SW480 (cell line): Measurements from ENCODE around the gene ZAR1L.
A peak's percentile ranks its signal among the peaks of the same experiment; 100 is the strongest.

ENCODE experiments used
- DNase-seq: peaks from one replicate; pipeline ENCODE4 v3.0.0-alpha.2; 2016; ENCODE audit warnings: low spot score

Gene ZAR1L

GRCh38 chr13:32300920-32301319 is 14.2 kb downstream of the ZAR1L start:
- no peak for DNase-seq

GRCh38 chr13:32300406-32300805 is 14.8 kb downstream of the ZAR1L start:
- no peak for DNase-seq

DNA sequence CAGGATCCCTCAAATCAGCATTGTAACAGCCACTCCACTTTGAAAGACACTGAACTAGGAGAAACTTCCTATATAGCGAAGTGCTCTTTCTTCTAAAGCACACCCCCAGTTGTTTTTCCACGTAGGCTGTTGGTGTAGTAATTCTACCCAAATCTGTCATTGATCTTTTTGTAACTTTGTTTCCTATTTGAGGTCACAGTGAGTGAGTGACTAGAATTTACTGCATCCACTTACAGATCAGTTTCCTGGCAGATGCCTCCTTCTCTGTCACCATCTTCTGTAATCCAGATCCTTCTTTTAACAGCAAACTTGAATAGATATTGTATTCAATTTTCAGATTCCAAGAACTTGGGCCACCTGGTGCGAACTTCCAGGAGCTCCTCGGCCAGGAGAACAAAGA is 15.3 kb downstream of the ZAR1L start:
- no peak for DNase-seq

DNA sequence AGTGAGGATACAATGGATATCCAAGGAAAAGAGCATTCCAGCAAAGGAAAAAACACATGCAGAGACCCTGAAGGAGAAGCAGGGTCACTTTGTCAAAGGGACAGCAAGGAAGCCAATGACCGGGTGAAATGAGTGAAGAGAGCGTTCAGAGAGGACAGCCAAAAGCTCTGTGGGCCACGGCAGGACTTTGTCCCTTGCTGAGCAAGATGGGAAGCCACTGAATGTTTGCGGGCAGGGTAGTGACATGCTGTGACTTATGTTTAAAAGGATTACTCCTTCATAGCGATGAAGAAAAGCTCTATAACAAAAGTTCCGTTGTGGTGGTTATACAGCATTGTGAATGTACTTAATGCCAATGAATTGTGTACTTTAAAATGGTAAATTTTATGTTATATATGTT is 16.5 kb downstream of the ZAR1L start:
- no peak for DNase-seq

DNA sequence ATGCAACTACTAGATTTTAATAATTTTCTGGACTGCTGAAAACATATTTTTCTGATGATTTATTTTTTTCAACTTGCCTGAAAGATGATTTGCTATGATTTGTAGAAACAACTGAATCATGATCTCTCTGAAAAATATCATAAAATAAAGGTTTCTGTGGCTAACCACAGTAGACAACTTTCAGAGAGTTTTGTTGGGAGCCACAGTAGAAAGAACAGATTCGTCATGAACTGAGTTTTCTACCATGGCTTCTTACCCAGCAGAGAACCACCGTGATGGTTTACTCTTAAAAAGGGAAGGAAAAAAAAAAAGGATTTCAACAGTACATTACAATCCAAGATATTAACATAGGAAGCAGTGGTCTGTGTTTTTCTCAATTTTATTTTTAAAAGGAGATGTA is 18.0 kb downstream of the ZAR1L start:
- DNase-seq = no peak

DNA sequence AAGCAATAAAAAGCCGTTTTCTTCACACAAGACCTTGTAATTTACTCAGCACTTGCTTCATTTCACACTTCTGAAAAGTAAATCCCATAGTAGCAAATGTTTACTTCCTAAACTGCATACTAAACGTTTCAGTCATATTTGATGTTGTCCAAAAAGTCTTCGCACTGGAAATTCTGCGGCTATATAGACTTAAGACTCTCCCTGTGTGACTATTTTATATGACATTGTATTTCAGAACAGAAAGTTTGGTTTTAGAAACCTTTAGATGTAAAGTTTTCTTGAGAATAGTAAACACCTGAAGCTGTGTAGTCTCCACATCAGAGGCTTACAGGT is 29.6 kb downstream of the ZAR1L start:
- DNase-seq = no peak

DNA sequence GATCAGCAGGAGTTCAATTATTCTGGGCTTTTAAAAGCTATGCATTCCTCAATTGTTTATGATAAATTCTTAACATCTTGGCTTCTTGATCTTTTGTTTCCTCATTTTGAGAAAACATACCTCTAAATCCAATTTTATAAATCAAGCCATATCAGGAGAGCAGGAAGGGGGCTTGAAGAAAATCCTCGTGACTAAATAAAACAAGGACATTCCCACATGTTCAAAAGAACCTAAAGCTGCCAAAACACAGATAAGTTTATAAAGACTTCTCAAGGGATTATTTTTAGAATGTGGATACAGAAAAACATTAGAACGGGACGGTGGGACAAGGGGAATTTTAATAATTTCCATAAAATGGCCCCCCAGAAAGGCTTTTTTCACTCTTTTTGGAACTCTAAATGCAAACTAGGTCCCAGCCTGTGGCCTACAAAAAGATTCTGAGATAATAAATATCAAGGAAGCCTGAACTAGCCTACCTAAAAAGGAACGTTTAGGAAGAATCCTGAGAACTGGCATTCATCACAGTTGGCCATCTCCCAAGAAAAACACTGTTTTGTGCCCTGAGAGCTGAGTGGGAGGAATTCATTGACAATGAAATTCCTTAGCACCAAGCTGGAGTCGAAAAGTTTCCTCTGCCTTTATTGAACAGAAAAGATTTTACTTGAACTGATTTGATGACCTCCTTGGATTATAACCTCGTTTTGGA is 30.1 kb downstream of the ZAR1L start:
- no peak for DNase-seq

DNA sequence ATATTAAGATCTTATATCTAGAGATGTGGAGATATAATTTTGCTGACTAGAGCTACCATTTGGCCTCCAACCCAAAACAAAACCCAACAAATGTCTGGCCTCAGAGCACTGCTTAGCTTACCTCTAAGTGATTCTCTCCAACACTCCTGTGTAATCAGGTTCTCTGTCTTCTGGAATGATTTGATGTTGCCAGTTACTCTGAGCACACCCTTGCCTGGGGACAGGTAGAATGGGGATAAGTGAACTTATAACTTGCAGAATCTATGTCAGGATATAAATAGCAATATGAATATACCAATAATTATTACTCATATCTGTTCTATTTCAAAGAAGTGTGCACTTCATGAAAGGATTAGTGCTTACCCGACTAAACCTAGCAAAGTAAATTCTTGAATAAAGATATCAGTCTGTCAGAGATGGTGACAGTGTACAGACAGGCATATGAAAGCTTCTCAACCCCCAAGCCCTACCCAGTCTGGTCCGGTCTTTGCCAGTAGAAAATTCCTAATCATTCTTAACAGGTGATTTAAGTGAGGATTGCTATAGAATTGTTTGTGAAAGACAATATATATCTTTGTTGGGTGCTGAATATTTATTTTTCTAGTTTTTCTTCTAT is 33.0 kb downstream of the ZAR1L start:
- DNase-seq = no peak

- DNase-seq = no peak
These were observed 34.1 kb downstream of the ZAR1L start for GRCh38 chr13:32281096-32281495.

DNA sequence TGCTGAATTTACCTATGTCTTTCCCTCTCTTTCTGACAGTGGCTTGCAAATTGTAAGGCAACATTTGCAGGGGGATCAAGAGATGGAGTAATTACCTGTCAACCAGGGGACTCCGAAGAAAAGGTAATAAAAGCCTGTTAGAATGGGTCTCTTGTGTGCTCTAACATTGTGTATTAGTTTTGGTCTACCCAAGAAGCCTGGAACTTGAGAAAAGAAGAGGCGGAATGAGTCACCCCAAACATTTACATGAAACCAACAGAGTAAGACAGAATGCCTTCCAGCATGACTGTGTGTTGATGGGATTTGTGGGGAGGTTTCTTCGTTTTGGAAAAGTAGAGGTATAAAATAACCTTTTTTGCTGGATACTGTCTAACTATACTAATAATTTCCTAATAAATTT is 36.7 kb downstream of the ZAR1L start:
- DNase-seq = no peak

GRCh38 chr13:32277839-32278238 is 37.3 kb downstream of the ZAR1L start:
- DNase-seq = no peak

DNA sequence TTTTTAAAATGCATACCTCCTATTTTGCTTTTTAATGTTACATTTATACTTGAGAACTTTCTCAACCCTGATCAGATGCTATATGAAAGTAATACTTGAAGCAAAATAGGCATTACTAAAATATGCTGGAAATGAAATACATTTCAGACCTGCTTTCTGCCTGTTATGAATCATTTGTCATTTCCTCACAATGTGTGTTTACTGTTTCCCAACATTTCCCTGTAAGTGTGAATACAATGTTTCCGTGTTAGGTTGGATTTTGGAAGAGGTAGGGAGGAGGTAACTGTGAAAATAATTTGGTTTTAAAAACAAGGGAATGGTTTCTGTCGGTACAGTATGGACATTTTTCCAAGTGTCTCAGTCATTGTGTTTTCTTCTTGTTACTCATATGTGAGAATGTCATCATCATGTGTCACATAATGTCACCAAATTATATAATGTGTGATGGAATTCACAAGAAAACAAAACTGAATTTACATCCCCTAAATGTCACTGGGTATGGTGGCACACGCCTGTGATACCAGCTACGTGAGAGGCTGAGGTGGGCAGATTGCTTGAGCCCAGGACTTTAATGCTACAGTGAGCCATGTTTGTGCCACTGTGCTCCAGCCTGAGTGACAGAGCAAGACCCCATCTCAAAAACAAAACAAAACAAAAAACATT is 43.0 kb downstream of the ZAR1L start:
- no peak for DNase-seq

DNA sequence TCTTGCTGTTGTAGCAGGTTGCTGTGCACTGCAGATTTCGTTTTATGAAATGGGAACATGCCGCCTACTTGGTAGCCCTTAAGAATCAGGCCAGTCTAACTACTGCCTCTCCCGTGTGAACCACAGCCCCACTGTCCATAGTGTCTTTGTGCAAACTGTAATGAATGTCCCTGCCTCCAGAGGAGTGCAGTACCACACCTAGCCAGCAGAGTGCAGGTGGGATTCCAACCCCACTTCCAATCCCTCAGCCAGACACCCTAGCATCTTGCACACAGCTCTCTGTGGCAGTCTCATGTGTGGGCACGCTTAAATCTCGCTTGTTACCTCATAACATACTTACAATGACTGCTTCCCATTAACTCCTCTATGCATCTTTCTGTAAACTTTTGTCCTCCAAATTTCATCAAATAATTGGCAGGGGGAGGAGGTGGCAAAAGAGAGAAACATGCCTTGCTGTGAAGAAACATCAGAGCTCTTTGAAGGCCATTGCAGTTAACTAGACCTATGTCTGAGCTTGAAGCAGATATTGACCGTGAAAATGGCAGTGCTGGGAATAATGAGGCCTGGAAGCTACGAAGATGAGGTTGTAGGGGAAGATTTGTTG is 47.2 kb downstream of the ZAR1L start:
- peak; percentile 36 for DNase-seq

DNA sequence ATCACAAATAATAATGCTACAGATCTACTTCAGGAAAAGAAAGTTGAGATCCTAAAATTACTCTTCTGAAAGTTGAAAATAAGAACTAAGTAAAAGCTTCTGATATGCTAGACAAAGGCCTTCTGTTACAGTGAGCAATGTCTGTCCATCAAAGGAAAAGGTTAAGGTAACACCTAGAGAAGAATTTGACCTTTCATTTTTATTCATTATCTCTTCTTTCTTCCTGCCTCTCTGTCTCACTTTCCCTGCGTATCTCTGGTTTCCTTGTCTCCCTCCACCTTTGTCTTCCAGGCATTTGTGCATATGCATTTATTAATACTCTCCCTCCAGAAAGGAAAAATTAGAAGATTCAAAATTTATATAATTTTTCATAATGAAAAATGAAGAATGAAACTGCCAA is 49.0 kb downstream of the ZAR1L start:
- no peak for DNase-seq

DNA sequence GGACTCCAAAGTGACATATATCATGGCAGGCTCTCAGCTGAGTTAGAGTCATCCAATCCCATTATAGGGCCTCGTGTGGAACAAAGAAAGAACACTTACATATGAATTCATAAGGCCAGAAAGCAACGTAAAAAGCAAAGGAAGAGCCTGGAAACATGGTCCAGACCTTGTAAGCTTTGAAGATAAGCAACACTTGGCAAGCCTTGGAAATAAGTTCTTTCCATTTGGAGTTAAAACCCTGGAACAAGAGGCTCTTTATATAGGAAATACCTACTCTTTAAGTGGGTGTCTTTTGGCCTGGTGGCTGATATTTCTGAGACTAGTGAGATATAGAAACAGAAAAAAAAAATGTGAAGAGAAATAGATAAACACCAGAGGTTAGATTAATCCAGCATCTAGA is 49.4 kb downstream of the ZAR1L start:
- DNase-seq = no peak

DNA sequence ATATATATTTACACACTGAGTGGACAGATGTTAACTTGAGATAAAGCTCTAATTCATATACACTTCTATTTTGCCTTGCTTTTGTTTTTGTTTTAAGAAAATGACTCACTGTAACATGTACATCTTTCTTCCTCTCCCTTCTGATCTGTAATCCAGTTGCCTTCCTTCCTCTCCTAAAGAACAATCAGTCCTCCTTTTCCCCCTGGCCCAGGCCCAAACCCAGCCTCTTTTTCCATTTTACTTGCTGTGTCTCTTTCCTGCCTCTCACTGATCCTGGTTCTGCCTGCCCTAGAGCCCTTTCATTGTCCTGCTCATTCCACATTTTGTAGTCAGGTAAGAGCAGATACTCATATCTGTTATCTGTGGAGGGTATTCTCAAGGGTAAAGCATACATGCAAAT is 50.8 kb downstream of the ZAR1L start:
- DNase-seq = no peak

DNA sequence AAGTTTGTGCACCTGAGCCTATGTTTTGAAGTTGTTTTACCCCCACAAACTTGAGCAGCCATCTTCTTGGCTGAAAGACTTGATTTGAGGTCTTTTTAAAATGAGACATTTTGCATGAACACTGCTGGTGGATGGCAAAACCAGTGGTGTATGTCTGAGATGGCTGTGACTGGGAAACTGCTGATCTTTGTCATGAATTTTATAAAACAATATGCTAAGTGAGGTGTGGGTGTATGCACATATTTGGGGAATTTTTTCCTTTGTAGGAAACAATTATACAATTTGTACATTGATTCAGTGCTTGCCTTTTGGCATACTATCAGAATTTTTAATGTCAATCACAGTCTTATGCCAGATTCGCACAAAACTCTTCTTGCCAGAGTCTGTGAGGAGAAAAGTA is 52.5 kb downstream of the ZAR1L start:
- DNase-seq = no peak

- no peak for DNase-seq
These were observed 53.0 kb downstream of the ZAR1L start for GRCh38 chr13:32262165-32262564.

GRCh38 chr13:32261567-32261966 is 53.6 kb downstream of the ZAR1L start:
- no peak for DNase-seq

DNA sequence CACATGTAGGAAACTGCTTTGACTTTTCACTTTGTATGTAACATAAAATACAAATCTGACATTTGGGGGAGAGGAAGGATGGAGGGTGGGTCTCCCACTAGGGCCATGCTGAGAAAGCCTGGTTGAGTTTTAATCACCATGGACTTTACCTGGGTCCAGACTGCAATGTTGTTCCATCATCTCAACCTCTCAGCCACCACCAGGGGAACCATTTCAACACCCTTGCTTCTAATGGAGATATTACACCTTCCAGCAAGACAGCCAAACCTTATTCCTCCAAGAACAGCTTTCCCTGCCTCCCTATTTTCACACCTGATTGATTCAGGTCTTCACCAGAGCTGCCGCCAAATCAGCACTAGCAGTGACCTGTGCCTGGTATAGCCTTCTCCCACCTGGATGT is 56.0 kb downstream of the ZAR1L start:
- DNase-seq = no peak

- no peak for DNase-seq
These were observed 57.5 kb downstream of the ZAR1L start for GRCh38 chr13:32257649-32258048.

DNA sequence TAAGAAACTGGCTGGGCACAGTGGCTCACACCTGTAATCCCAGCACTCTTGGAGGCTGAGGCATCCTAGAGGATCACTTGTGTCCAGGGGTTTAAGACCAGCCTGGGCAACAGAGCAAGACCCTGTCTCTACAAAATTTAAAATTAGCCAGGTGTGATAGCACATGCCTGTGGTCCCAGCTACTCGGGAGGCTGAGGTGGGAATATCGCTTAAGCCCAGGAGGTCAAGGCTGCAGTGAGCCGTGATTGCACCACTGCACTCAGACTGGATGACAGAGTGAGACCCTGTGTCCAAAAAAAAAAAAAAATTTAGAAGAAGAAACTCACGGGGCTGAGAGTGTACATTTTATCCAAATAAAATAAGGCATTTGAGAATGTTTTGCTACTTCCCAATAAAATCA is 58.9 kb downstream of the ZAR1L start:
- DNase-seq = no peak

GRCh38 chr13:32255724-32256109 is 59.4 kb downstream of the ZAR1L start:
- DNase-seq = no peak
